ENCODE measurements around the gene RBFOX1.

GRCh38 chr16:7613518-7613917 is 280.9 kb downstream of the RBFOX1 start:
- no peak for TF ChIP-seq EP300 (IDR thresholded peaks at IDR 0.05)
- TF ChIP-seq, protein P1, sequence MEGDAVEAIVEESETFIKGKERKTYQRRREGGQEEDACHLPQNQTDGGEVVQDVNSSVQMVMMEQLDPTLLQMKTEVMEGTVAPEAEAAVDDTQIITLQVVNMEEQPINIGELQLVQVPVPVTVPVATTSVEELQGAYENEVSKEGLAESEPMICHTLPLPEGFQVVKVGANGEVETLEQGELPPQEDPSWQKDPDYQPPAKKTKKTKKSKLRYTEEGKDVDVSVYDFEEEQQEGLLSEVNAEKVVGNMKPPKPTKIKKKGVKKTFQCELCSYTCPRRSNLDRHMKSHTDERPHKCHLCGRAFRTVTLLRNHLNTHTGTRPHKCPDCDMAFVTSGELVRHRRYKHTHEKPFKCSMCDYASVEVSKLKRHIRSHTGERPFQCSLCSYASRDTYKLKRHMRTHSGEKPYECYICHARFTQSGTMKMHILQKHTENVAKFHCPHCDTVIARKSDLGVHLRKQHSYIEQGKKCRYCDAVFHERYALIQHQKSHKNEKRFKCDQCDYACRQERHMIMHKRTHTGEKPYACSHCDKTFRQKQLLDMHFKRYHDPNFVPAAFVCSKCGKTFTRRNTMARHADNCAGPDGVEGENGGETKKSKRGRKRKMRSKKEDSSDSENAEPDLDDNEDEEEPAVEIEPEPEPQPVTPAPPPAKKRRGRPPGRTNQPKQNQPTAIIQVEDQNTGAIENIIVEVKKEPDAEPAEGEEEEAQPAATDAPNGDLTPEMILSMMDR (IDR thresholded peaks at IDR 0.05), result no peak
- TF ChIP-seq POLR2A (IDR thresholded peaks at IDR 0.05), result no peak

Measured in ovary (tissue), 3 donors.